Measurements from ENCODE around the gene MAP1A.
"Not testable (repeated sequence)": the region's sequence is repeated elsewhere in the genome, so short reads cannot be mapped to it uniquely, and the experiment has no call there.

- not testable (repeated sequence) for TF ChIP-seq EP300 (IDR thresholded peaks at IDR 0.05); CTCF (IDR thresholded peaks at IDR 0.05); POLR2A (IDR thresholded peaks at IDR 0.05; ENCODE audit: low read length); MAX (IDR thresholded peaks at IDR 0.05); MAZ (IDR thresholded peaks at IDR 0.05; ENCODE audit: borderline replicate concordance, low read depth, low read length); CHD2 (IDR thresholded peaks at IDR 0.05; ENCODE audit: low read length, partially characterized antibody); RARB (CRISPR knock-in tag; IDR thresholded peaks at IDR 0.05); MYC (IDR thresholded peaks at IDR 0.05; ENCODE audit: borderline replicate concordance, low read length); CEBPB (IDR thresholded peaks at IDR 0.05); ESRRA (IDR thresholded peaks at IDR 0.05; ENCODE audit: borderline replicate concordance, low read length); NFE2L2 (conservative IDR thresholded peaks at IDR 0.05; ENCODE audit: low read length); HDAC2 (IDR thresholded peaks at IDR 0.05)
Observed at GRCh38 chr15:43562753-43563152, 45.3 kb downstream of the MAP1A start.
